Nephron (organoid): Measurements from ENCODE around the gene GPR108.

Experiments
- H3K27ac Mint-ChIP-seq, 3 experiments: 2 replicates each; pipeline ENCODE4 v1.8.0; 2020; ENCODE audit warnings: mixed read lengths in 3 of 3, mild to moderate bottlenecking in 2 of 3, moderate library complexity in 1 of 3
- H3K27me3 Mint-ChIP-seq: 2 replicates; pipeline ENCODE4 v1.8.0; 2021; ENCODE audit warnings: low read depth, mild to moderate bottlenecking, moderate library complexity, mixed read lengths
- H3K36me3 Mint-ChIP-seq: 2 replicates; pipeline ENCODE4 v1.8.0; 2020; ENCODE audit warnings: low read depth, mixed read lengths
- H3K4me1 Mint-ChIP-seq: 2 replicates; pipeline ENCODE4 v1.8.0; 2020; ENCODE audit warnings: mixed read lengths
- H3K4me3 Mint-ChIP-seq, 3 experiments: 2 replicates each; pipeline ENCODE4 v1.8.0; 2020; ENCODE audit warnings: mild to moderate bottlenecking in 3 of 3, mixed read lengths in 3 of 3, moderate library complexity in 2 of 3
- H3K9me3 Mint-ChIP-seq: 2 replicates; pipeline ENCODE4 v1.8.0; 2020; ENCODE audit warnings: mixed read lengths
- TF ChIP-seq, protein P1 (sequence below), 3 experiments: fragments of 200-600 bp; sonication (generic); IDR thresholded peaks; one replicate each; pipeline ENCODE4 v1.5.0; 2021; ENCODE audit warnings: antibody characterized with exemption in 3 of 3; ENCODE audit not compliant: unreplicated experiment in 3 of 3

Gene GPR108

GRCh38 chr19:6713773-6714692, 23.3 kb downstream of the GPR108 start:
- Mint-ChIP-seq H3K27ac (no peak overlapping the region), H3K4me1 (no peaks in the 10 kb centered on the region), H3K36me3 (peaks cover 6% of the 10 kb centered on the region), H3K9me3 (peaks cover 8% of the 10 kb centered on the region), H3K4me3 (no peak overlapping the region), H3K27me3 (peaks cover 48% of the 10 kb centered on the region)
- TF ChIP-seq, protein P1, sequence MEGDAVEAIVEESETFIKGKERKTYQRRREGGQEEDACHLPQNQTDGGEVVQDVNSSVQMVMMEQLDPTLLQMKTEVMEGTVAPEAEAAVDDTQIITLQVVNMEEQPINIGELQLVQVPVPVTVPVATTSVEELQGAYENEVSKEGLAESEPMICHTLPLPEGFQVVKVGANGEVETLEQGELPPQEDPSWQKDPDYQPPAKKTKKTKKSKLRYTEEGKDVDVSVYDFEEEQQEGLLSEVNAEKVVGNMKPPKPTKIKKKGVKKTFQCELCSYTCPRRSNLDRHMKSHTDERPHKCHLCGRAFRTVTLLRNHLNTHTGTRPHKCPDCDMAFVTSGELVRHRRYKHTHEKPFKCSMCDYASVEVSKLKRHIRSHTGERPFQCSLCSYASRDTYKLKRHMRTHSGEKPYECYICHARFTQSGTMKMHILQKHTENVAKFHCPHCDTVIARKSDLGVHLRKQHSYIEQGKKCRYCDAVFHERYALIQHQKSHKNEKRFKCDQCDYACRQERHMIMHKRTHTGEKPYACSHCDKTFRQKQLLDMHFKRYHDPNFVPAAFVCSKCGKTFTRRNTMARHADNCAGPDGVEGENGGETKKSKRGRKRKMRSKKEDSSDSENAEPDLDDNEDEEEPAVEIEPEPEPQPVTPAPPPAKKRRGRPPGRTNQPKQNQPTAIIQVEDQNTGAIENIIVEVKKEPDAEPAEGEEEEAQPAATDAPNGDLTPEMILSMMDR (IDR thresholded peaks at IDR 0.05; ENCODE audit: unreplicated experiment in 3 of 3) = no peak

- Mint-ChIP-seq H3K9me3 (peaks cover 8% of the 10 kb centered on the region), H3K4me1 (no peaks in the 10 kb centered on the region), H3K4me3 (no peak overlapping the region), H3K36me3 (peaks cover 6% of the 10 kb centered on the region), H3K27ac (no peak overlapping the region), H3K27me3 (peaks cover 59% of the 10 kb centered on the region)
- TF ChIP-seq, protein P1 (IDR thresholded peaks at IDR 0.05; ENCODE audit: unreplicated experiment in 3 of 3) = no peak
Observed at GRCh38 chr19:6712692-6713670, 24.4 kb downstream of the GPR108 start.

DNA sequence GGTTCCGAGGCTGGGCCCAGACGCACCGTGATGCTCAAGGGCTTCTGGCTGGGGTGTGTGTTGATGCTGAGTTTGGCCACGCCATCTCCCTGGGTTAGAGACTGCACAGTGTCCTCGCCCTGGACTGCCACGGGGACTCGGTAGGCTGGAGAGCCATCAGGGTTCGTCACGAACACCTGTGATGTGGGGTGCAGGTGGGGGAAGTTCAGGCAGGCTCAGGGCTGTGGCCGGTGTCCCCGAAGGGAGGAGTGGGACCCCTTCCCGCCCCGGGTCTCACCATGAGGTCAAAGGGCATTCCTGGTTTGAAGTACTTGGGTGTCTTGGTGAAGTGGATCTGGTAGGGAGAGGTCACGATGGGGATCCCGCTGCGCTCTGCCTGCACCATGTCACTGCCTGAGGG, 25.1 kb downstream of the GPR108 start:
- no peaks in the 10 kb centered on the region for H3K4me1 Mint-ChIP-seq
- TF ChIP-seq, protein P1 (IDR thresholded peaks at IDR 0.05; ENCODE audit: unreplicated experiment in 3 of 3) = no peak
- no peak overlapping the region for H3K27ac Mint-ChIP-seq

GRCh38 chr19:6711605-6712004, 25.8 kb downstream of the GPR108 start:
- Mint-ChIP-seq H3K9me3 (peaks cover 3% of the 10 kb centered on the region), H3K36me3 (no peaks in the 10 kb centered on the region), H3K4me3 (no peak overlapping the region), H3K27me3 (peaks cover 65% of the 10 kb centered on the region), H3K4me1 (no peaks in the 10 kb centered on the region), H3K27ac (no peak overlapping the region)
- TF ChIP-seq, protein P1 (IDR thresholded peaks at IDR 0.05; ENCODE audit: unreplicated experiment in 3 of 3) = no peak

More for the DNA sequence above, 25.1 kb downstream of the GPR108 start:
- peaks cover 3% of the 10 kb centered on the region for H3K9me3 Mint-ChIP-seq
- peaks cover under 1% of the 10 kb centered on the region for H3K36me3 Mint-ChIP-seq
- H3K4me3 Mint-ChIP-seq = no peak overlapping the region
- H3K27me3 Mint-ChIP-seq = peaks cover 66% of the 10 kb centered on the region

- peaks cover 64% of the 10 kb centered on the region for H3K27me3 Mint-ChIP-seq
- TF ChIP-seq, protein P1 (IDR thresholded peaks at IDR 0.05; ENCODE audit: unreplicated experiment in 3 of 3) = no peak
Observed at GRCh38 chr19:6711078-6711361, 26.4 kb downstream of the GPR108 start.

More at GRCh38 chr19:6711078-6711361, 26.4 kb downstream of the GPR108 start:
- H3K27ac Mint-ChIP-seq = no peak overlapping the region
- no peak overlapping the region for H3K4me3 Mint-ChIP-seq
- H3K36me3 Mint-ChIP-seq = no peaks in the 10 kb centered on the region
- H3K9me3 Mint-ChIP-seq = peaks cover 3% of the 10 kb centered on the region
- H3K4me1 Mint-ChIP-seq = no peaks in the 10 kb centered on the region
